ENCODE data around the gene OR5K4.

GRCh38 chr3:98371186-98371585, 17.5 kb downstream of the OR5K4 start:
- TF ChIP-seq POLR2A (IDR thresholded peaks at IDR 0.05) (no peak), CTCF (IDR thresholded peaks at IDR 0.05) (no peak)
